Neural progenitor cell (in vitro differentiated cells): ENCODE data around the gene ELP5.

Experiments used
- CTCF ChIP-seq: fragments of 200-600 bp; sonication (generic); IDR thresholded peaks from 2 replicates; pipeline ENCODE4 v1.5.1; 2017; ENCODE audit warnings: antibody characterized with exemption, mild to moderate bottlenecking
- EZH2 ChIP-seq: fragments of 200-600 bp; sonication (generic); IDR thresholded peaks from 2 replicates; pipeline ENCODE4 v1.6.1; 2017; ENCODE audit warnings: antibody characterized with exemption, mild to moderate bottlenecking, moderate library complexity

GRCh38 chr17:7222093-7222971 is 29.7 kb upstream of the ELP5 start:
- TF ChIP-seq CTCF (no peak), EZH2 (no peak)
